Natural killer cell treated with Interleukin-12 subunit alpha and Interleukin-12 subunit beta and Interleukin-15 and Interleukin-18, amount 100 ng/mL, for 72 hours (primary cell): ENCODE data around the gene STAM. TPM values are rescaled to one million over a fixed set of nuclear protein-coding genes. Genes with fewer than 3 reads are reported as not detected.

ENCODE experiments used
- ATAC-seq, 2 donors: fragments of 150-1000 bp; cut with Tn5 transposase in 1 of 2; sonication (Bioruptor Pico), chemical (Tn5 transposase) in 1 of 2; 2 replicates each; pipeline ENCODE4 v1.10.0; 2021
- DNase-seq: peaks from one replicate; pipeline ENCODE4 v3.0.0; 2022; ENCODE audit warnings: low spot score
- H3K27ac Mint-ChIP-seq, 2 donors: 1 replicate in 1 of 2; 2 replicates in 1 of 2; pipeline ENCODE4 v1.8.0; 2022; ENCODE audit warnings: mixed read lengths in 2 of 2, mild to moderate bottlenecking in 1 of 2, moderate library complexity in 1 of 2
- H3K27me3 Mint-ChIP-seq, 2 donors: 1 replicate in 1 of 2; 2 replicates in 1 of 2; pipeline ENCODE4 v1.8.0; 2022; ENCODE audit warnings: mixed read lengths in 2 of 2
- H3K36me3 Mint-ChIP-seq: one replicate; pipeline ENCODE4 v1.8.0; 2022; ENCODE audit warnings: mixed read lengths
- H3K4me1 Mint-ChIP-seq, 2 donors: 1 replicate in 1 of 2; 2 replicates in 1 of 2; pipeline ENCODE4 v1.8.0; 2022; ENCODE audit warnings: low read depth in 2 of 2, mixed read lengths in 2 of 2, mild to moderate bottlenecking in 1 of 2
- H3K4me3 Mint-ChIP-seq: one replicate; pipeline ENCODE4 v1.8.0; 2022; ENCODE audit warnings: mixed read lengths
- H3K9me3 Mint-ChIP-seq: 2 replicates; pipeline ENCODE4 v1.8.0; 2022; ENCODE audit warnings: mixed read lengths
- total RNA-seq, 2 donors: library from RNA; stranded (reverse); gene quantifications; one replicate each; pipeline ENCODE4 v1.2.3, GENCODE V29; 2022

The STAM gene
- total RNA-seq, 2 donors from 2014 or later: 20.2 to 24.4 TPM

DNA sequence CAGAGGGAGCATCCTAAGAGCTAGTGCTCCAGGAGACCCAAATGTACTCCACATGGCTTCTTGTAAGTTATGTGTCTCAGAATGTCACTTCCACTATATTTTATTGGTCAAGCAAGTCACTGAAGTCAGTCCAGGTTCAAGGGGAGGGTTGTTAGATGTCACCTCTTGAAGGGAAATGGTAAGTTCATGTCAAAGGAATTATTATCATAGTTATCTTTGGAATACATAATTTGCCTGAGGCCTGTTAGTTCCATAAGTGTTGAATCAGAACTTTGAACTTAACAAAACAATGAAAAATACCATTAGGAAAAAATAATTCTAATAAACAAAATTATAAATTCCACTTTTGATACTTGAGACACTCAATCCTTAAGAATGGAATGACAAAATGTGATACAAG is 30.6 kb downstream of the STAM start:
- no peak for DNase-seq
- peaks cover 3% of the 10 kb centered on the region for H3K9me3 Mint-ChIP-seq
- H3K27ac Mint-ChIP-seq: peak overlapping the region in 1 of 2 donors; percentile 94
- no peaks in the 10 kb centered on the region for H3K36me3 Mint-ChIP-seq
- H3K4me3 Mint-ChIP-seq: no peak overlapping the region
- ATAC-seq: no peak
- peaks cover 39 to 44% of the 10 kb centered on the region in 2 donors for H3K4me1 Mint-ChIP-seq
- no peaks in the 10 kb centered on the region for H3K27me3 Mint-ChIP-seq

GRCh38 chr10:17675638-17676037 is 31.7 kb downstream of the STAM start:
- ATAC-seq (no peak), DNase-seq (no peak)
- no peaks in the 10 kb centered on the region for H3K27me3 Mint-ChIP-seq
- no peak overlapping the region for H3K4me3 Mint-ChIP-seq
- no peak overlapping the region for H3K27ac Mint-ChIP-seq
- no peaks in the 10 kb centered on the region for H3K36me3 Mint-ChIP-seq
- H3K9me3 Mint-ChIP-seq: peaks cover 3% of the 10 kb centered on the region
- peaks cover 37 to 41% of the 10 kb centered on the region in 2 donors for H3K4me1 Mint-ChIP-seq

- no peak overlapping the region for H3K4me3 Mint-ChIP-seq
- peaks cover 3% of the 10 kb centered on the region for H3K9me3 Mint-ChIP-seq
- ATAC-seq (no peak), DNase-seq (no peak)
- H3K27ac Mint-ChIP-seq: no peak overlapping the region
- no peaks in the 10 kb centered on the region for H3K27me3 Mint-ChIP-seq
- H3K4me1 Mint-ChIP-seq: peaks cover 36 to 37% of the 10 kb centered on the region in 2 donors
- no peaks in the 10 kb centered on the region for H3K36me3 Mint-ChIP-seq
These were observed 33.0 kb downstream of the STAM start for GRCh38 chr10:17676919-17677318.

- no peak for ATAC-seq
- Mint-ChIP-seq H3K36me3 (no peaks in the 10 kb centered on the region), H3K4me1 (peaks cover 38 to 53% of the 10 kb centered on the region in 2 donors), H3K9me3 (no peaks in the 10 kb centered on the region), H3K27me3 (no peaks in the 10 kb centered on the region), H3K27ac (peak overlapping the region in 1 of 2 donors; percentile 21), H3K4me3 (peak overlapping the region; percentile 15)
- DNase-seq: no peak
These were observed 38.4 kb downstream of the STAM start for GRCh38 chr10:17682236-17682946.

- Mint-ChIP-seq H3K4me3 (no peak overlapping the region), H3K36me3 (no peaks in the 10 kb centered on the region), H3K9me3 (no peaks in the 10 kb centered on the region), H3K4me1 (peaks cover 34 to 53% of the 10 kb centered on the region in 2 donors), H3K27me3 (no peaks in the 10 kb centered on the region), H3K27ac (peak overlapping the region; percentile 10 to 74)
- ATAC-seq: no peak
- no peak for DNase-seq
These were observed 39.6 kb downstream of the STAM start for GRCh38 chr10:17683541-17683940.

GRCh38 chr10:17684537-17684936 is 40.6 kb downstream of the STAM start:
- no peaks in the 10 kb centered on the region for H3K9me3 Mint-ChIP-seq
- no peak for DNase-seq
- H3K4me1 Mint-ChIP-seq: peaks cover 27 to 48% of the 10 kb centered on the region in 2 donors
- peak overlapping the region; percentile 30 for H3K4me3 Mint-ChIP-seq
- no peaks in the 10 kb centered on the region for H3K27me3 Mint-ChIP-seq
- no peak for ATAC-seq
- H3K27ac Mint-ChIP-seq: peak overlapping the region in 1 of 2 donors; percentile 74
- H3K36me3 Mint-ChIP-seq: no peaks in the 10 kb centered on the region

DNA sequence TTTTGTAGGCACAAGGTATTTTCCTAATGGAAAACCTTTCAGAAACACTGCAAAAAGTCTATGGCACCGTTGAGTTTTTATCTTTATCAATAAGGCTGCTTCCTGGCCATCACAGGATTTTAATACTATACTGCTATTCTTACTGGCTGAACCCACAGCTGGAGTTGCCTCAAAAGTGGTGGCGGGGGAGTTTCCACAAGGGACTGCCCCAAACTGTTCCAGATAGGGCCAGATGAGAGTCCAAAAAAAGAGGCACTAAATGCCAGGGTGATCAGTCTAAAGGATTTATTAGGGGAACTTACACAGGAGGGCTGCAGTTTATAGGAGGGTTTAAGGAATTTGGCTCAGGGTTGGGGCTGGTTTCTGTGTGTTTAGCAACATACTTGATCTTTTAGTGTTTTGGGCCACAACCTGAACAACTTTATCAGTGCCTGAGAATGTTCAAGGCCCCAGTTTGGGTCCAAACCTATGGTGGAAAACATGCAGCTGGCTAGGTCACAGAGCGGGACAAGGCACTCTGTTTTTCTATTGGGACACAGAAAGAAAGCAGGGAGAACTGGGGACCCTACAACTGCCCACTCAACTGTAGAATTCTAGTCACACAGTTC is 41.4 kb downstream of the STAM start:
- no peaks in the 10 kb centered on the region for H3K27me3 Mint-ChIP-seq
- peaks cover 20 to 40% of the 10 kb centered on the region in 2 donors for H3K4me1 Mint-ChIP-seq
- H3K9me3 Mint-ChIP-seq: no peaks in the 10 kb centered on the region
- H3K27ac Mint-ChIP-seq: peak overlapping the region; percentile 48 to 71
- H3K4me3 Mint-ChIP-seq: peak overlapping the region; percentile 60
- DNase-seq (peak; percentile 73), ATAC-seq (peak; percentile 61 to 85)
- H3K36me3 Mint-ChIP-seq: no peaks in the 10 kb centered on the region

DNA sequence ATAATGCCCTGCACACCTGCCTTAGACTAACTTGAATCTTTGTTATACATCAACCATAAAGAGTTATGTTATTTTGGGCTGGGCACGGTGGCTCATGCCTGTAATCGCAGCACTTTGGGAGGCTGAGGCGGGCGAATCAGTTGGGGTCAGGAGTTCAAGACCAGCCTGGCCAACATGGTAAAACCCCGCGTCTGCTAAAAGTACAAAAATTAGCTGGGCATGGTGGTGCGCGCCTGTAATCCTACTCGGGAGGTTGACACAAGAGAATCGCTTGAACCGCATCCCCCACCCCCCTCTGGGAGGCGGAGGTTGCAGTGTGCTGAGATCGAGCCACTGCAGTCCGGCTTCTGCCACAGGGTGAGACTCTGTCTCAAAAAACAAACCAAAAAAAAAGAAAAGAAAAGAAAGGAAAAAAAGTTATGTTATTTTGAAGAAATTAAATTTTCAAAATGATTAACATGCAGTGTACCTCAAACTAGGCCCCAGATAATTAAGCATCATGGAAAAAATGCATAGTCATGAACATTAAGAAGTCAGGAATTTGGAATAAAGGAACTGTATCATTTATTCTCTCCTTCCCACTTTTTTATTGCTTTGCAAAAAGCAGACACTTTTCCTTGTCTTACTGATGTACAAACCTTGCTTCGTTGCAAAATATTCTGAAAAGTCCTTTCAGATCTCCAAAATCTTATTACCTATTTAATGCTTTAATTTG is 43.3 kb downstream of the STAM start:
- H3K27me3 Mint-ChIP-seq: no peaks in the 10 kb centered on the region
- H3K9me3 Mint-ChIP-seq: no peaks in the 10 kb centered on the region
- DNase-seq (no peak), ATAC-seq (no peak)
- H3K4me3 Mint-ChIP-seq: no peak overlapping the region
- peaks cover 23 to 30% of the 10 kb centered on the region in 2 donors for H3K4me1 Mint-ChIP-seq
- H3K36me3 Mint-ChIP-seq: no peaks in the 10 kb centered on the region
- peak overlapping the region in 1 of 2 donors; percentile 25 for H3K27ac Mint-ChIP-seq

DNA sequence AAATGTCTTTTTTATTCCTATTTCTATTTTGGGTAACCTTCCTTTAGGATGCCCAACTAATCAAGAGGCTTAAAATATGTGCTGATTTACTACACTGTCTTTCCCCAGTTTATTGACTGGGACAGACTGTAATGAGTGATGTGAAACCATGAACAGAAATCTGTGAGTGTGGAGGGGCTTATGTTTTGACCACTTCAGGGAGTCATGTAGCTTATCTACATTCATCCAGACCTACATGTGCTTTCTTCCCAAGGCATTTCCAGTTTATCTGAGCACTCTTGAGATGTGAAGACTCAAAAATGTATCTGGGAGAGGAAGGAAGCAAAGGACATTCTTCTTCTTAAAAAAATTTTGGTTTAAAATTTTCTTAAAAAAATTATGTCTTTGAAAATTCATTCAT is 45.2 kb downstream of the STAM start:
- ATAC-seq: no peak
- no peaks in the 10 kb centered on the region for H3K9me3 Mint-ChIP-seq
- H3K27ac Mint-ChIP-seq: no peak overlapping the region
- peaks cover 2% of the 10 kb centered on the region for H3K36me3 Mint-ChIP-seq
- no peaks in the 10 kb centered on the region for H3K27me3 Mint-ChIP-seq
- peaks cover 8 to 12% of the 10 kb centered on the region in 2 donors for H3K4me1 Mint-ChIP-seq
- DNase-seq: no peak
- no peak overlapping the region for H3K4me3 Mint-ChIP-seq

- no peak overlapping the region for H3K27ac Mint-ChIP-seq
- DNase-seq: no peak
- peaks cover 5% of the 10 kb centered on the region for H3K36me3 Mint-ChIP-seq
- H3K27me3 Mint-ChIP-seq: no peaks in the 10 kb centered on the region
- ATAC-seq: no peak
- no peak overlapping the region for H3K4me3 Mint-ChIP-seq
- no peaks in the 10 kb centered on the region for H3K9me3 Mint-ChIP-seq
- H3K4me1 Mint-ChIP-seq: peaks cover 0 to 3% of the 10 kb centered on the region in 2 donors
These were observed 49.1 kb downstream of the STAM start for GRCh38 chr10:17693009-17693408.

DNA sequence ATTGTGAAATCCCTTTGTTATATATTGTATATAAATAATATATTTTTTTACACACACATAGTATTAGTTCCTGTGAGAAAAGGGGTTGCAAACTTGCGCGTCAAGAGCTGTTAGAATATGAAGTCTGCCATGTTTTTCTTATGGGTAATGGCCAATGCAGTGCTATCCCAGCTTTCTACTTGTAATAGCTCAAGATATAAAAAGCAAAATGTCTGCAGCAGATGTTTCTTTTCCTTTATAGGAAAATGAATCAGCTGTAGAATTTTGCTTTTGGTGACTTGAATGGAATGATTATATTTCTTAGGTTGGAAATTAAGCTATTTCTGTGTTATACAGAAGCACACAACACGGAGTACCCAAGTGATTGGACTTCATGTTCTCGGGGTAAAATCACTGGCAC is 54.7 kb downstream of the STAM start:
- Mint-ChIP-seq H3K9me3 (no peaks in the 10 kb centered on the region), H3K27me3 (no peaks in the 10 kb centered on the region), H3K36me3 (peaks cover 5% of the 10 kb centered on the region), H3K4me1 (no peaks in the 10 kb centered on the region), H3K4me3 (no peak overlapping the region), H3K27ac (no peak overlapping the region)
- DNase-seq (no peak), ATAC-seq (no peak)

GRCh38 chr10:17701301-17701700 is 57.4 kb downstream of the STAM start:
- no peaks in the 10 kb centered on the region for H3K9me3 Mint-ChIP-seq
- no peak overlapping the region for H3K27ac Mint-ChIP-seq
- no peaks in the 10 kb centered on the region for H3K4me1 Mint-ChIP-seq
- no peak overlapping the region for H3K4me3 Mint-ChIP-seq
- H3K27me3 Mint-ChIP-seq: no peaks in the 10 kb centered on the region
- DNase-seq: no peak
- H3K36me3 Mint-ChIP-seq: no peaks in the 10 kb centered on the region
- no peak for ATAC-seq

- no peak overlapping the region for H3K27ac Mint-ChIP-seq
- no peaks in the 10 kb centered on the region for H3K36me3 Mint-ChIP-seq
- H3K27me3 Mint-ChIP-seq: no peaks in the 10 kb centered on the region
- no peaks in the 10 kb centered on the region for H3K4me1 Mint-ChIP-seq
- DNase-seq (no peak), ATAC-seq (no peak)
- no peaks in the 10 kb centered on the region for H3K9me3 Mint-ChIP-seq
- H3K4me3 Mint-ChIP-seq: no peak overlapping the region
These were observed 59.8 kb downstream of the STAM start for GRCh38 chr10:17703706-17704105.

GRCh38 chr10:17708821-17709220 is 64.9 kb downstream of the STAM start:
- no peaks in the 10 kb centered on the region for H3K9me3 Mint-ChIP-seq

More at GRCh38 chr10:17708821-17709220, 64.9 kb downstream of the STAM start:
- no peaks in the 10 kb centered on the region for H3K4me1 Mint-ChIP-seq
- DNase-seq (no peak), ATAC-seq (no peak)
- no peak overlapping the region for H3K27ac Mint-ChIP-seq
- H3K27me3 Mint-ChIP-seq: no peaks in the 10 kb centered on the region
- no peak overlapping the region for H3K4me3 Mint-ChIP-seq
- H3K36me3 Mint-ChIP-seq: no peaks in the 10 kb centered on the region
